K562 (cell line): ENCODE data around the gene PDE2A. TPM values are rescaled to one million over a fixed set of nuclear protein-coding genes. Genes with fewer than 3 reads are reported as not detected.

ENCODE experiments used
- ATF3 ChIP-seq, 2 experiments: fragments of 450-650 bp in 1 of 2; sonication (generic) in 1 of 2; formaldehyde crosslinking in 1 of 2; IDR thresholded peaks in 1 of 2; conservative IDR thresholded peaks in 1 of 2; 2 replicates each; pipeline versions ENCODE4 v1.6.1 to v1.8.1; 2016 to 2023; ENCODE audit warnings: mild to moderate bottlenecking in 2 of 2, moderate library complexity in 2 of 2, inconsistent platforms in 1 of 2, missing genetic modification reagents in 1 of 2
- CBFA2T2 ChIP-seq: fragments of 450-650 bp; conservative IDR thresholded peaks from 2 replicates; pipeline ENCODE4 v1.6.1; 2017; ENCODE audit warnings: mild to moderate bottlenecking
- CHD7 ChIP-seq: fragments of 200-600 bp; sonication (generic); IDR thresholded peaks from one replicate; pipeline ENCODE4 v1.6.1; 2012; ENCODE audit warnings: mild to moderate bottlenecking, low read depth, low read length, inconsistent platforms
- HDGF ChIP-seq: fragments of 450-650 bp; IDR thresholded peaks from 2 replicates; pipeline ENCODE4 v1.6.1; 2016
- polyA plus RNA-seq, 8 experiments: library from polyadenylated mRNA; depleted of rRNA in 4 of 8; stranded (reverse) in 5 of 8; unstranded in 3 of 8; fragments of >200 nt; fragmentation: Nextera tagmentation in 2 of 8; fragmentation: Illumina TruSeq in 1 of 8; extraction: Ambion mirVana in 2 of 8; extraction: Trizol in 1 of 8; gene quantifications; 2 replicates each; pipeline versions ENCODE4 v1.2.1 to v1.2.3, GENCODE V29; 2011 to 2014; ENCODE audit warnings: inconsistent platforms in 1 of 8, missing spikeins in 1 of 8
- total RNA-seq, 7 experiments: library from RNA; depleted of rRNA in 6 of 7; stranded (reverse); fragments of >200 nt in 6 of 7; fragmentation: Illumina TruSeq in 2 of 7; extraction: Trizol in 2 of 7; gene quantifications; 2 replicates each; pipeline versions ENCODE4 v1.2.1 to v1.2.3, GENCODE V29; 2011 to 2021; ENCODE audit warnings: low replicate concordance in 1 of 7
- TF ChIP-seq, protein P1 (sequence below): fragments of 150-350 bp; conservative IDR thresholded peaks from 2 replicates; pipeline ENCODE4 v1.6.1; 2014; ENCODE audit warnings: low read length
- TF ChIP-seq, protein P2 (sequence below): sonication (generic); formaldehyde crosslinking; IDR thresholded peaks from 2 replicates; pipeline ENCODE4 v1.8.1; 2023; ENCODE audit warnings: mild to moderate bottlenecking, missing genetic modification reagents

PDE2A gene
- total and polyA plus RNA-seq, 9 of the 15 experiments (the other 6 are each of a cell fraction or from before 2014, with no cell fraction given) = 0.07 to 15.2 (median 1.6) TPM; not detected in 1

- TF ChIP-seq, protein P1, sequence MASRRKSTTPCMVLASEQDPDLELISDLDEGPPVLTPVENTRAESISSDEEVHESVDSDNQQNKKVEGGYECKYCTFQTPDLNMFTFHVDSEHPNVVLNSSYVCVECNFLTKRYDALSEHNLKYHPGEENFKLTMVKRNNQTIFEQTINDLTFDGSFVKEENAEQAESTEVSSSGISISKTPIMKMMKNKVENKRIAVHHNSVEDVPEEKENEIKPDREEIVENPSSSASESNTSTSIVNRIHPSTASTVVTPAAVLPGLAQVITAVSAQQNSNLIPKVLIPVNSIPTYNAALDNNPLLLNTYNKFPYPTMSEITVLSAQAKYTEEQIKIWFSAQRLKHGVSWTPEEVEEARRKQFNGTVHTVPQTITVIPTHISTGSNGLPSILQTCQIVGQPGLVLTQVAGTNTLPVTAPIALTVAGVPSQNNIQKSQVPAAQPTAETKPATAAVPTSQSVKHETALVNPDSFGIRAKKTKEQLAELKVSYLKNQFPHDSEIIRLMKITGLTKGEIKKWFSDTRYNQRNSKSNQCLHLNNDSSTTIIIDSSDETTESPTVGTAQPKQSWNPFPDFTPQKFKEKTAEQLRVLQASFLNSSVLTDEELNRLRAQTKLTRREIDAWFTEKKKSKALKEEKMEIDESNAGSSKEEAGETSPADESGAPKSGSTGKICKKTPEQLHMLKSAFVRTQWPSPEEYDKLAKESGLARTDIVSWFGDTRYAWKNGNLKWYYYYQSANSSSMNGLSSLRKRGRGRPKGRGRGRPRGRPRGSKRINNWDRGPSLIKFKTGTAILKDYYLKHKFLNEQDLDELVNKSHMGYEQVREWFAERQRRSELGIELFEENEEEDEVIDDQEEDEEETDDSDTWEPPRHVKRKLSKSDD = no peak
- TF ChIP-seq ATF3 (IDR thresholded peaks at IDR 0.05) = no peak
- TF ChIP-seq ATF3 (CRISPR knock-in tag; conservative IDR thresholded peaks at IDR 0.05) = no peak
- TF ChIP-seq HDGF = no peak
- TF ChIP-seq CHD7 = no peak
- TF ChIP-seq CBFA2T2 = no peak
- TF ChIP-seq, protein P2, sequence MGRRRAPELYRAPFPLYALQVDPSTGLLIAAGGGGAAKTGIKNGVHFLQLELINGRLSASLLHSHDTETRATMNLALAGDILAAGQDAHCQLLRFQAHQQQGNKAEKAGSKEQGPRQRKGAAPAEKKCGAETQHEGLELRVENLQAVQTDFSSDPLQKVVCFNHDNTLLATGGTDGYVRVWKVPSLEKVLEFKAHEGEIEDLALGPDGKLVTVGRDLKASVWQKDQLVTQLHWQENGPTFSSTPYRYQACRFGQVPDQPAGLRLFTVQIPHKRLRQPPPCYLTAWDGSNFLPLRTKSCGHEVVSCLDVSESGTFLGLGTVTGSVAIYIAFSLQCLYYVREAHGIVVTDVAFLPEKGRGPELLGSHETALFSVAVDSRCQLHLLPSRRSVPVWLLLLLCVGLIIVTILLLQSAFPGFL (CRISPR knock-in tag) = no peak
These were observed 91.7 kb downstream of the PDE2A start (continued) for GRCh38 chr11:72582206-72583176.
